Measurements from ENCODE around the gene MAP2K3.

- TF ChIP-seq CTCF (IDR thresholded peaks at IDR 0.05 in 4 of 5, conservative IDR thresholded peaks at IDR 0.05 in 1 of 5) (no peak), POLR2A (IDR thresholded peaks at IDR 0.05) (no peak)
Observed at GRCh38 chr17:21242026-21242697, 42.3 kb upstream of the MAP2K3 start.

All from gastrocnemius medialis (tissue), 4 donors.